GM12878 (cell line): ENCODE measurements around the gene MAP4K1.

Experiments used
- EGR1 ChIP-seq, 2 experiments: IDR thresholded peaks; 1 replicate in 1 of 2; 2 replicates in 1 of 2; pipeline ENCODE4 v1.6.1; 2011 to 2012; ENCODE audit warnings: low read depth in 2 of 2, low read length in 2 of 2, borderline replicate concordance in 1 of 2, mild to moderate bottlenecking in 1 of 2, moderate library complexity in 1 of 2
- EZH2 ChIP-seq: IDR thresholded peaks from 2 replicates; pipeline ENCODE4 v1.6.1; 2012; ENCODE audit warnings: low read depth, mild to moderate bottlenecking, control low read depth, inconsistent platforms, low read length, borderline replicate concordance; ENCODE audit not compliant: control insufficient read depth
- POLR2A ChIP-seq: IDR thresholded peaks from 2 replicates; pipeline ENCODE4 v1.6.1; 2011; ENCODE audit warnings: low read depth, mild to moderate bottlenecking, low read length
- TF ChIP-seq, protein P1 (sequence below): IDR thresholded peaks from 2 replicates; pipeline ENCODE4 v1.6.1; 2011; ENCODE audit warnings: borderline replicate concordance, low read depth, mild to moderate bottlenecking, moderate library complexity, mixed read lengths, low read length; ENCODE audit not compliant: insufficient read depth; ENCODE audit errors: extremely low read length
- TF ChIP-seq, protein P2 (sequence below), 3 experiments: IDR thresholded peaks in 2 of 3; conservative IDR thresholded peaks in 1 of 3; 2 replicates each; pipeline ENCODE4 v1.5.1; 2011; ENCODE audit warnings: low read depth in 3 of 3, low read length in 3 of 3, mild to moderate bottlenecking in 3 of 3, control low read depth in 2 of 3, moderate library complexity in 2 of 3, inconsistent platforms in 1 of 3, mixed read lengths in 1 of 3; ENCODE audit not compliant: control insufficient read depth in 2 of 3, insufficient read depth in 1 of 3; ENCODE audit errors: extremely low read depth in 1 of 3

- TF ChIP-seq, protein P1, sequence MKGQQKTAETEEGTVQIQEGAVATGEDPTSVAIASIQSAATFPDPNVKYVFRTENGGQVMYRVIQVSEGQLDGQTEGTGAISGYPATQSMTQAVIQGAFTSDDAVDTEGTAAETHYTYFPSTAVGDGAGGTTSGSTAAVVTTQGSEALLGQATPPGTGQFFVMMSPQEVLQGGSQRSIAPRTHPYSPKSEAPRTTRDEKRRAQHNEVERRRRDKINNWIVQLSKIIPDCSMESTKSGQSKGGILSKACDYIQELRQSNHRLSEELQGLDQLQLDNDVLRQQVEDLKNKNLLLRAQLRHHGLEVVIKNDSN: no peak
- TF ChIP-seq, protein P2, sequence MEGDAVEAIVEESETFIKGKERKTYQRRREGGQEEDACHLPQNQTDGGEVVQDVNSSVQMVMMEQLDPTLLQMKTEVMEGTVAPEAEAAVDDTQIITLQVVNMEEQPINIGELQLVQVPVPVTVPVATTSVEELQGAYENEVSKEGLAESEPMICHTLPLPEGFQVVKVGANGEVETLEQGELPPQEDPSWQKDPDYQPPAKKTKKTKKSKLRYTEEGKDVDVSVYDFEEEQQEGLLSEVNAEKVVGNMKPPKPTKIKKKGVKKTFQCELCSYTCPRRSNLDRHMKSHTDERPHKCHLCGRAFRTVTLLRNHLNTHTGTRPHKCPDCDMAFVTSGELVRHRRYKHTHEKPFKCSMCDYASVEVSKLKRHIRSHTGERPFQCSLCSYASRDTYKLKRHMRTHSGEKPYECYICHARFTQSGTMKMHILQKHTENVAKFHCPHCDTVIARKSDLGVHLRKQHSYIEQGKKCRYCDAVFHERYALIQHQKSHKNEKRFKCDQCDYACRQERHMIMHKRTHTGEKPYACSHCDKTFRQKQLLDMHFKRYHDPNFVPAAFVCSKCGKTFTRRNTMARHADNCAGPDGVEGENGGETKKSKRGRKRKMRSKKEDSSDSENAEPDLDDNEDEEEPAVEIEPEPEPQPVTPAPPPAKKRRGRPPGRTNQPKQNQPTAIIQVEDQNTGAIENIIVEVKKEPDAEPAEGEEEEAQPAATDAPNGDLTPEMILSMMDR (IDR thresholded peaks at IDR 0.05 in 2 of 3, conservative IDR thresholded peaks at IDR 0.05 in 1 of 3; ENCODE audit: control insufficient read depth in 2 of 3, extremely low read depth in 1 of 3, insufficient read depth in 1 of 3, low read depth in 3 of 3, low read length in 3 of 3): no peak
- TF ChIP-seq EGR1 (IDR thresholded peaks at IDR 0.05; ENCODE audit: borderline replicate concordance in 1 of 2, low read depth in 2 of 2, low read length in 2 of 2) (no peak), EZH2 (no peak), POLR2A (no peak)
These were observed 33.8 kb downstream of the MAP4K1 start for GRCh38 chr19:38583985-38584305.
